Esophagus squamous epithelium (tissue), 4 donors: ENCODE data around the gene KLF6.

ENCODE experiments used
- POLR2A ChIP-seq, 4 donors: fragments of 450-650 bp; IDR thresholded peaks; one replicate each; pipeline ENCODE4 v1.6.1; 2017; ENCODE audit warnings: antibody characterized with exemption in 4 of 4, mild to moderate bottlenecking in 4 of 4, moderate library complexity in 3 of 4
- TF ChIP-seq, protein P1 (sequence below), 6 experiments: fragments of 450-650 bp in 4 of 6; fragments of 200-600 bp in 2 of 6; sonication (generic) in 2 of 6; IDR thresholded peaks; one replicate each; pipeline ENCODE4 v1.5.1; 2016 to 2019; ENCODE audit warnings: antibody characterized with exemption in 6 of 6, mild to moderate bottlenecking in 4 of 6, moderate library complexity in 4 of 6

DNA sequence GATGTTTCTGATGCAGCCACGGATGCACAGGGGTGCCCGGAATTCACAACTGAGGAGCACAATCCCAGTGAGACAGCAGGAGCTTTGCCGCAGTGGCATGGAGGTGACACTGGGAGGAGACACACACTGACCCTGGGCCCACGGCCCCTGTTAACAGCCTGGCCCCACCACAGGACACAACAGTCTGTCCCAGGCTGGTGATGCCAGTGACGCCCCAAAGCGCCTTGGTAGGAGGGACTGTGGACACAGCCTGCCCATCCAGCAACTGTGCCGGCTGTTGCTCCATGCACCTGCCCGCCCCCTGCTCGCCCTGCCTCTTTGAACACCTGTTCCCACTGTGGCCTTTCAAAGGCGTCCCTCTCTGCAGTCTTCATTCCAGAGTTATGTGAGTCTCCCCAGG, 49.8 kb downstream of the KLF6 start:
- TF ChIP-seq, protein P1, sequence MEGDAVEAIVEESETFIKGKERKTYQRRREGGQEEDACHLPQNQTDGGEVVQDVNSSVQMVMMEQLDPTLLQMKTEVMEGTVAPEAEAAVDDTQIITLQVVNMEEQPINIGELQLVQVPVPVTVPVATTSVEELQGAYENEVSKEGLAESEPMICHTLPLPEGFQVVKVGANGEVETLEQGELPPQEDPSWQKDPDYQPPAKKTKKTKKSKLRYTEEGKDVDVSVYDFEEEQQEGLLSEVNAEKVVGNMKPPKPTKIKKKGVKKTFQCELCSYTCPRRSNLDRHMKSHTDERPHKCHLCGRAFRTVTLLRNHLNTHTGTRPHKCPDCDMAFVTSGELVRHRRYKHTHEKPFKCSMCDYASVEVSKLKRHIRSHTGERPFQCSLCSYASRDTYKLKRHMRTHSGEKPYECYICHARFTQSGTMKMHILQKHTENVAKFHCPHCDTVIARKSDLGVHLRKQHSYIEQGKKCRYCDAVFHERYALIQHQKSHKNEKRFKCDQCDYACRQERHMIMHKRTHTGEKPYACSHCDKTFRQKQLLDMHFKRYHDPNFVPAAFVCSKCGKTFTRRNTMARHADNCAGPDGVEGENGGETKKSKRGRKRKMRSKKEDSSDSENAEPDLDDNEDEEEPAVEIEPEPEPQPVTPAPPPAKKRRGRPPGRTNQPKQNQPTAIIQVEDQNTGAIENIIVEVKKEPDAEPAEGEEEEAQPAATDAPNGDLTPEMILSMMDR (IDR thresholded peaks at IDR 0.05), result no peak
- TF ChIP-seq POLR2A (IDR thresholded peaks at IDR 0.05), result no peak
